ENCODE results near the gene FUT7. TPM values are rescaled to one million over a fixed set of nuclear protein-coding genes. Genes with fewer than 3 reads are reported as not detected.
A peak's percentile ranks its signal among the peaks of the same experiment; 100 is the strongest.

The FUT7 gene
- total RNA-seq, 2 experiments from 2014 or later, result 2.5 to 2.6 TPM

DNA sequence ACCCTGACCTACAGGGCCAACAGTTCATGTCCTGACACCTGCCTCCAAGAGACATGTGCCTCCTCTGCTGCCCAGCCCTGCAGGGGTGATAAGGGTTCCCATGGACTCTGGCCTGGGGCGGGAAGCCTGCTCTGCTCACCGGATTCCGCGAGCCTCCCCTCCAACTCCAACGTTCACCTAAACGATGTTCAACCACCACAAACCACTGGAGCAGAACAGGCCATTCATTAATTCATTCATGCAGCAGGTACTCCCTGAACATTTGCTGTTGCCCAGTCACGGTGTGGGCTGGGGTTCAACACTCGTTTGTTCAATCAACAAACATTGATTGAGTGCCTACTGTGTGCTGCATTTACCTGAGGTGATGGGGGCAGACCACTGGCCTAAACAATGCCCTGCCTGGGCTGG, 42.1 kb upstream of the FUT7 start:
- CTCF ChIA-PET, result no interaction called here
- no peak overlapping the region for H3K27ac Mint-ChIP-seq
- peaks cover 4% of the 10 kb centered on the region for H3K36me3 Mint-ChIP-seq (ENCODE audit: low read depth)
- ATAC-seq, result no peak
- no peak overlapping the region for H3K4me3 Mint-ChIP-seq
- POLR2A ChIA-PET, result no interaction called here
- H3K9me3 Mint-ChIP-seq (ENCODE audit: insufficient read depth), result no peaks in the 10 kb centered on the region
- H3K27me3 Mint-ChIP-seq (ENCODE audit: low read depth), result no peaks in the 10 kb centered on the region
- H3K4me1 Mint-ChIP-seq (ENCODE audit: low read depth), result peaks cover 22% of the 10 kb centered on the region
- DNase-seq, result no peak

DNA sequence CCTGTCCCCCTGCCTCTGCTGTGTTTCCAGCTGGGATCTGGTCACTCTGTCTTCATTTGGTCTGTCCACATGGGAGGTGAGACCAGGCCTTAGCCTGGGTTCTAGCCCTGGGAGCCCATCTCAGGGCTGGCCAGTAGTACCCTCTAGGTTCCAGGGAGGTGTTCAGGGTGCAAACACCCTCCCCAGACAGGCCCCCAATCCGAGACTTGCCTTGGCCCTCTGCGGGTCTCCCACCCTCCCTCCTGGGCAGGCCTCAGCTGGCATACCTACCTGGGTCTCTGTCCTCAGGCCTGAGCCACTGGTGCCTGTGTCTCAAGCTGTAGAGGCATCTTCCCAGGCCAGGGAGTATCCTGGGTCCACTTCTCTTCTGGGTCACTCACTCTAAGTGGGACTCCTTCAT, 39.4 kb upstream of the FUT7 start:
- Mint-ChIP-seq H3K27ac (peak overlapping the region; percentile 91), H3K4me3 (peak overlapping the region; percentile 86), H3K27me3 (ENCODE audit: low read depth) (no peaks in the 10 kb centered on the region), H3K36me3 (ENCODE audit: low read depth) (peaks cover 4% of the 10 kb centered on the region), H3K9me3 (ENCODE audit: insufficient read depth) (no peaks in the 10 kb centered on the region), H3K4me1 (ENCODE audit: low read depth) (peaks cover 28% of the 10 kb centered on the region)
- no peak for DNase-seq
- no peak for ATAC-seq
- ChIA-PET POLR2A (interaction anchor here (0.7 to 4.7 kb wide), 10 partner anchors 16 to 170 kb away, joined by 3 to 49 read pairs (median 3); partner anchors contain the start of genes ANAPC2, MAN1B1, SSNA1 and TUBB4B), CTCF (interaction anchor here (0.7 to 5.9 kb wide), 10 partner anchors 16 to 288 kb away, joined by 3 to 67 read pairs (median 5); partner anchors contain the start of gene MAN1B1)

DNA sequence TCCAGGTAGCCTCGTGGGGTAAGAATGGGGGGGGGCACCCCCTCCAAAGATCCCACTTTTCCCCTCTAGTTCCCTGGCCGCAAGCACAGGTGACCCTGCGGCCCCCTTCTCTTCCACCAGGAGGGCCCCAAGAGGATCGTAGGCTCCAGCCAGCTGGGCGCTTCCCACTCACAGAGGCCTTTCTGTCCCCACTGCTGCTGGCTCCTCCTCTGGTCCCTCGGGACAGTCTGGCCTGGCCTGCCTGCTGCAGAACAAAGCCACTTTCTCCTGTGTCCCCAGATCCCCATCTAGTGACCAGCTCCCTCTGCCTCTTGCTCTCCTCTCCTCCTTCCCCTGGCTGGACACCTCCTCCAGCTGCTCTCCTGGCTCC, 39.0 kb upstream of the FUT7 start:
- Mint-ChIP-seq H3K9me3 (ENCODE audit: insufficient read depth) (no peaks in the 10 kb centered on the region), H3K27me3 (ENCODE audit: low read depth) (no peaks in the 10 kb centered on the region), H3K4me1 (ENCODE audit: low read depth) (peaks cover 28% of the 10 kb centered on the region), H3K4me3 (peak overlapping the region; percentile 86), H3K36me3 (ENCODE audit: low read depth) (peaks cover 4% of the 10 kb centered on the region), H3K27ac (peak overlapping the region; percentile 91)
- no peak for ATAC-seq
- ChIA-PET POLR2A (interaction anchor here (0.7 to 4.7 kb wide), 12 partner anchors 16 to 549 kb away, joined by 3 to 49 read pairs (median 4); partner anchors contain the start of genes ANAPC2, MAN1B1, SSNA1 and TUBB4B), CTCF (interaction anchor here (0.7 to 6.2 kb wide), 13 partner anchors 16 to 287 kb away, joined by 3 to 78 read pairs (median 6); partner anchors contain the start of genes MAN1B1 and NPDC1)
- no peak for DNase-seq

DNA sequence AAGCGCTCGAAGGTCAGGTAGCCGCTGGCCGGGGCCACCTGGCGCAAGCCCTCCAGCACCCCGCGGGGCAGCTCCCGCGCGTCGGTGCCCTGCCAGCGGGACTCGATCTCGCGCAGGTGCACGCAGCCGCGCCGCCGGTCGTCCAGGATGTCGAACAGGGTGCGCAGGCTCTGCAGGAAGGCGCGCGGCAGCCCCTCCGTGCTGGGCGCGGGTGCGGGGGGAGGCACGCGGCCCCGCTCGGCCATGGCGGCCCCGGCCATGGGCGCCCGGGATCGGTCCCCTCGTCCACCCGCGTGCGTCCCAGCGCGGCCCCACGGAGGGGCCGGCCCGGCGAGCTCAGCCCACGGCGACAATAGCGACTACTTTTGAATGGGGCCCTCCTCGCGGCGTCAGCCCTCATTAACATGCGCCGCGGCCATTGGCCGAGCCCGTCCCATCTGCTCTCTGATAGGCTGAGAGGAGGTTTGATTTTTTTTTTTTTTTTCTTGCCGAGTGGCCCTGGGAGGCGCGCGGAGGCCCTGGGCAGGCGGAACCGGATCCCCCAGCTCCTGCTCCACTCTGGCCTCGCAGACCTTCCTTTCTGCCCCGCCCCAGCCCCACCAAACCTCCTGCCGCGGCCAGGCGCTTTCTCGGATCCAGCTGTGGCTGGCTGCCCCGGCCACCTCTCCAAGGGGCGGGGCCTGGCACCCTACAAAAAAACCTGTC, 38.5 kb upstream of the FUT7 start, which contains the start of gene SAPCD2:
TSS of gene SAPCD2 (minus strand) at position 357 of the 705 bp plus-strand sequence. CDS start at position 260, 97 bp downstream.
- Mint-ChIP-seq H3K4me1 (ENCODE audit: low read depth) (peaks cover 28% of the 10 kb centered on the region), H3K4me3 (peak within 1 kb of the TSS; percentile 86), H3K9me3 (ENCODE audit: insufficient read depth) (no peaks in the 10 kb centered on the region), H3K27ac (peak within 1 kb of the TSS; percentile 91), H3K27me3 (ENCODE audit: low read depth) (no peaks in the 10 kb centered on the region), H3K36me3 (ENCODE audit: low read depth) (peaks cover 7% of the 10 kb centered on the region)
- ChIA-PET POLR2A (interaction anchor here (0.7 to 4.7 kb wide), 13 partner anchors 11 to 549 kb away, joined by 3 to 49 read pairs (median 5); partner anchors contain the start of genes ANAPC2, MAN1B1, SSNA1 and TUBB4B), CTCF (interaction anchor here (1.1 to 6.2 kb wide), 14 partner anchors 11 to 287 kb away, joined by 3 to 78 read pairs (median 5); partner anchors contain the start of genes MAN1B1 and NPDC1)
- ATAC-seq, result peak; percentile 90
- DNase-seq, result peak; percentile 92

DNA sequence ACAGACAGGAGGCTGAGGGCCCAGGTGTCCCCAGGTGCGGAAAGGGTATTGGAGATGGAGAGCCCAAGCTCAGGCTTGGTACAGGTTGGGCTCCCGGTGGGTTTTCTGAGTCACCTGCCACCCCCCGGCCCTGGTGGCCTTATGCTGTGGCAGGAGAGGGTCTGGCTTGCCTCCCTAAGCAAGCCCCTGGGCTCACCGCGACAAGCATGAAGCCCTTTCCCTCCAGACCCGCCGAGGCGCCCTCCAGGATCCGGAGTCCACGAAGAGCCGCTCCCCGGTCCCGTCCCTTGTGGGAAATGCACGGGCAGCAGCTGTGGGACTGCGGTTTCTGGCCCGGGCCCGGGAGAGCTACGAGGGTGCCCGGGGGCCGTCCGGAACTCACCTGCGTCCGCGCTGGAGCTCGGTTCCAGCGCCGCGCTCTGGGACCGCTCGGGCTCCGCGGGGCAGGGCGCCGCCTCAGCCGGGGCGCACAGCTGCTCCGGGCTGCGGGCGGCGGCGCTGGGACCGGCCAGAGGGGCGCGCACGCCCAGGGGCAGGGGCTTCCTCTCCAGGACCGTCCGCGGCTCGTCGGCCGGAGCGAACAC, 37.7 kb upstream of the FUT7 start:
- no peak overlapping the region for H3K27ac Mint-ChIP-seq
- H3K4me1 Mint-ChIP-seq (ENCODE audit: low read depth), result peaks cover 28% of the 10 kb centered on the region
- H3K4me3 Mint-ChIP-seq, result peak overlapping the region; percentile 86
- no peaks in the 10 kb centered on the region for H3K27me3 Mint-ChIP-seq (ENCODE audit: low read depth)
- ATAC-seq (peak; percentile 6), DNase-seq (no peak)
- H3K36me3 Mint-ChIP-seq (ENCODE audit: low read depth), result peaks cover 7% of the 10 kb centered on the region
- ChIA-PET CTCF (interaction anchor here (1.2 to 6.2 kb wide), 15 partner anchors 12 to 286 kb away, joined by 3 to 78 read pairs (median 6); partner anchors contain the start of genes MAN1B1 and NPDC1), POLR2A (interaction anchor here (0.6 to 4.7 kb wide), 10 partner anchors 10 to 173 kb away, joined by 3 to 49 read pairs (median 6); partner anchors contain the start of genes ANAPC2, MAN1B1, SSNA1 and TUBB4B)
- H3K9me3 Mint-ChIP-seq (ENCODE audit: insufficient read depth), result no peaks in the 10 kb centered on the region

- no peak for DNase-seq
- Mint-ChIP-seq H3K4me1 (ENCODE audit: low read depth) (peaks cover 31% of the 10 kb centered on the region), H3K36me3 (ENCODE audit: low read depth) (peaks cover 10% of the 10 kb centered on the region), H3K27ac (no peak overlapping the region), H3K9me3 (ENCODE audit: insufficient read depth) (no peaks in the 10 kb centered on the region), H3K4me3 (peak overlapping the region; percentile 70), H3K27me3 (ENCODE audit: low read depth) (no peaks in the 10 kb centered on the region)
- ChIA-PET CTCF (interaction anchor here (0.8 to 6.2 kb wide), 33 partner anchors 8 to 285 kb away, joined by 3 to 78 read pairs (median 6); partner anchors contain the start of genes ABCA2, AJM1, ANAPC2 and MAN1B1), POLR2A (interaction anchor here (0.6 to 4.7 kb wide), 7 partner anchors 9 to 172 kb away, joined by 3 to 49 read pairs (median 6); partner anchors contain the start of genes ANAPC2, MAN1B1, SSNA1 and TUBB4B)
- no peak for ATAC-seq
Observed at GRCh38 chr9:137068539-137069507, 36.9 kb upstream of the FUT7 start.

DNA sequence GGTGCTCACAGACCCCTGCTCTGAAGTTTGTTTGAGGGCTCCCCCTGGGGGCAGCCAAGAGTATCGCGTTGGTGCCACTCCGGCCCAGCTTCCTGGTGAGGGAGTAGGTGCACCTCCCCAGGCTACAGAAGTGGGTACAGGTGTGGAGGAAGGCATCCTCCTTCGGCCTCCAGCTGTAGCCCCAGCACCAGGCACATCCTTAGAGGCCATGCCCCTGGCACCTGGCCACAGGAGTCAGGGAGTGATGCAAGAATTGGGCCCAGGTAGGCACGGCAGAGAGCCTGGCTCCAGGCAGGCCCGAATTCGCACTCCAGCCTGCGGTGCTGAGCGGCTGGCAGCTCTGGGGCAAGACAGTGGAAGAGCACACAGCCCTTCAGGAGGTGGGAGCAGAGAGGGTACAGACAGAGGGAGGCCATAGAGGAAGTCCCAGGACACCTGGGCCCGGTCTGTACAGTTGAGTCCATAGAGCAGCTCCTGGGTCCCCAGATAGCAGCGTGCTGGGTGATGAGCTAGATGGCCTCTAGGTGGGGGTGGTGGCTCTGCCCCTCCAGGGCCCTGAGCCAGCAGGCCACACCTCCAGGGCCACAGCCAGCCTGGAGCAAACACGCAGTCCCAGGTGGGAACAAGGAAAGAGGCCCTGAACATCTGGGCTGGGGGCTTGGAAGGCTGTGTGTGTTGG, 36.1 kb upstream of the FUT7 start:
- peak; percentile 93 for DNase-seq
- H3K27ac Mint-ChIP-seq, result peak overlapping the region; percentile 81
- peak overlapping the region; percentile 70 for H3K4me3 Mint-ChIP-seq
- H3K36me3 Mint-ChIP-seq (ENCODE audit: low read depth), result peaks cover 10% of the 10 kb centered on the region
- ChIA-PET CTCF (interaction anchor here (0.7 to 6.2 kb wide), 34 partner anchors 9 to 277 kb away, joined by 3 to 78 read pairs (median 5); partner anchors contain the start of genes ABCA2, AJM1, ANAPC2 and MAN1B1), POLR2A (interaction anchor here (0.9 to 4.7 kb wide), 3 partner anchors 19 to 173 kb away, joined by 4 to 49 read pairs (median 4); partner anchors contain the start of genes MAN1B1 and TUBB4B)
- ATAC-seq, result peak; percentile 60
- H3K27me3 Mint-ChIP-seq (ENCODE audit: low read depth), result no peaks in the 10 kb centered on the region
- no peaks in the 10 kb centered on the region for H3K9me3 Mint-ChIP-seq (ENCODE audit: insufficient read depth)
- peaks cover 31% of the 10 kb centered on the region for H3K4me1 Mint-ChIP-seq (ENCODE audit: low read depth)

DNA sequence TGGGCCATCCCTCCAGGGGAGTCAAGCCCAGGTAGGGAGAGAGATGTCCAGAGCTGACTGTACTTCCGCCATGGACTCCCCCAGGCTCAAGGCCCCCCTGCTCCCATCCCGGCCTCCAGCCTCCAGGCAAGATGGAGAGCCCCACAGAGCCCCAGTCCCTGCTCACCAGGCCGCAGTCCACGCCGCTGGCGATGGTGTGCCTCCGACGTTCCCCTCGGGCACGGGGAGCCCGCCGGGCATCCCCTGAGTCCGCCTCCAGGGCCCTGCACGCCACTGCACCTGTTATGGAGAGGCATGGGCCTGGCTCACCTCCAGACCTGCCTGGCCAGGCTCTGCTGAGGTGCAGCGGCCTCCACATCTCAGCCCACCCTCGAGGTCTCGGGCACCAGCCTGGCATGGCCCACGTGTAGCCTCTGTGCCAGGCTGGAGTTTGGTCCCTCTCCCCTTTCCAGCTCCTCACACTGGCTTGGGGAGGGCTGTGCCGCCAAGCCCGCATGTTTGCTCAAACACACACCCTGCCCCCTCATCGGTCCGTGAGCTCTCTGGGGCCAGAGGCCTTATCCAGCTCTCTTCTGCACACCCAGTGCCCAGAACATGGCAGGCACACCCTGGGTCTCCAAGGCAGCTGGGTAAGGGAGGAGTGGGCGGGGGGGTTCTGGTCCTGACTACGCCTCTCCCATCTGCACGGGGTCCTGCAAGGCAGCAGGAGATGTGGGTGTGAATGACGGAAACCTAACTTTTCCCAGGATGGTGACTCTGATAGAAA, 34.4 kb upstream of the FUT7 start:
- H3K36me3 Mint-ChIP-seq (ENCODE audit: low read depth), result peaks cover 10% of the 10 kb centered on the region
- ATAC-seq, result no peak
- H3K27me3 Mint-ChIP-seq (ENCODE audit: low read depth), result no peaks in the 10 kb centered on the region
- POLR2A ChIA-PET, result no interaction called here
- peaks cover 24% of the 10 kb centered on the region for H3K4me1 Mint-ChIP-seq (ENCODE audit: low read depth)
- no peak overlapping the region for H3K4me3 Mint-ChIP-seq
- no peak for DNase-seq
- H3K9me3 Mint-ChIP-seq (ENCODE audit: insufficient read depth), result no peaks in the 10 kb centered on the region
- CTCF ChIA-PET, result interaction anchor here (0.6 to 6.2 kb wide), 11 partner anchors 9 to 224 kb away, joined by 3 to 78 read pairs (median 27); partner anchors contain the start of genes ABCA2, AJM1, MAN1B1 and NPDC1
- no peak overlapping the region for H3K27ac Mint-ChIP-seq

GRCh38 chr9:137065336-137065967, 33.6 kb upstream of the FUT7 start:
- ChIA-PET POLR2A (interaction anchor here (1.3 kb wide), 1 partner anchor 22 kb away, joined by 5 read pairs; the partner anchor contains the start of gene MAN1B1), CTCF (interaction anchor here (1.5 to 6.2 kb wide), 4 partner anchors 17 to 223 kb away, joined by 3 to 78 read pairs (median 12); partner anchors contain the start of genes AJM1, DPP7 and NPDC1)
- DNase-seq (no peak), ATAC-seq (no peak)
- Mint-ChIP-seq H3K27ac (no peak overlapping the region), H3K27me3 (ENCODE audit: low read depth) (no peaks in the 10 kb centered on the region), H3K4me3 (no peak overlapping the region), H3K9me3 (ENCODE audit: insufficient read depth) (no peaks in the 10 kb centered on the region), H3K4me1 (ENCODE audit: low read depth) (peaks cover 16% of the 10 kb centered on the region), H3K36me3 (ENCODE audit: low read depth) (peaks cover 10% of the 10 kb centered on the region)
